DND-41 (cell line): Measurements from ENCODE around the gene TTLL13.

Experiments
- ATAC-seq: fragments of 200-7000 bp; cut with Tn5 transposase; 3 replicates; pipeline ENCODE4 v1.9.1; 2021; ENCODE audit warnings: low read depth; ENCODE audit not compliant: insufficient read depth
- DNase-seq: peaks from one replicate; pipeline ENCODE4 v3.0.0-alpha.2; 2020
- H2AFZ ChIP-seq: 2 replicates; pipeline ENCODE4 v1.6.0; 2012; ENCODE audit warnings: low read depth, low read length
- H3K27ac ChIP-seq: 2 replicates; pipeline ENCODE4 v1.5.1; 2012; ENCODE audit warnings: low read length, inconsistent platforms
- H3K27me3 ChIP-seq: fragments of 200-600 bp; sonication (generic); 2 replicates; pipeline ENCODE4 v1.6.0; 2012; ENCODE audit warnings: low read length, mild to moderate bottlenecking, inconsistent platforms; ENCODE audit not compliant: insufficient read depth, poor library complexity
- H3K36me3 ChIP-seq: 2 replicates; pipeline ENCODE4 v1.5.1; 2012; ENCODE audit warnings: low read length, inconsistent platforms; ENCODE audit not compliant: insufficient read depth
- H3K4me1 ChIP-seq: 2 replicates; pipeline ENCODE4 v1.5.1; 2012; ENCODE audit warnings: mild to moderate bottlenecking, low read length; ENCODE audit not compliant: insufficient read depth
- H3K4me2 ChIP-seq: 2 replicates; pipeline ENCODE4 v1.6.0; 2012; ENCODE audit warnings: mild to moderate bottlenecking, moderate library complexity, low read length, inconsistent platforms; ENCODE audit not compliant: insufficient read depth
- H3K4me3 ChIP-seq, 2 experiments: fragments of 200-600 bp in 1 of 2; shearing (Covaris generic) in 1 of 2; 2 replicates each; pipeline ENCODE4 v1.5.1; 2012 to 2016; ENCODE audit warnings: inconsistent platforms in 2 of 2, low read length in 2 of 2, mild to moderate bottlenecking in 2 of 2, low read depth in 1 of 2, moderate library complexity in 1 of 2
- H3K79me2 ChIP-seq: 2 replicates; pipeline ENCODE4 v1.6.0; 2012; ENCODE audit warnings: low read length, inconsistent platforms; ENCODE audit not compliant: insufficient read depth
- H3K9ac ChIP-seq: 2 replicates; pipeline ENCODE4 v1.6.0; 2012; ENCODE audit warnings: low read depth, mild to moderate bottlenecking, inconsistent platforms, low read length, moderate library complexity
- H3K9me3 ChIP-seq: 2 replicates; pipeline ENCODE4 v1.5.1; 2012; ENCODE audit warnings: low read length, moderate library complexity, mild to moderate bottlenecking, inconsistent platforms; ENCODE audit not compliant: insufficient read depth, severe bottlenecking
- H4K20me1 ChIP-seq: 2 replicates; pipeline ENCODE4 v1.6.0; 2012; ENCODE audit warnings: low read length; ENCODE audit not compliant: insufficient read depth
- EZH2 ChIP-seq: IDR thresholded peaks from 3 replicates; pipeline ENCODE4 v1.6.1; 2012; ENCODE audit warnings: borderline replicate concordance, low read depth, mild to moderate bottlenecking, moderate library complexity, low read length, inconsistent platforms; ENCODE audit not compliant: severe bottlenecking
- TF ChIP-seq, protein P1 (sequence below): IDR thresholded peaks from 2 replicates; pipeline ENCODE4 v1.5.1; 2012; ENCODE audit warnings: borderline replicate concordance, low read length, moderate library complexity, mild to moderate bottlenecking; ENCODE audit not compliant: poor library complexity, severe bottlenecking; ENCODE audit errors: extremely low read depth

The TTLL13 gene

GRCh38 chr15:90230071-90230494, 19.3 kb upstream of the TTLL13 start:
- TF ChIP-seq EZH2, result no peak
- Histone ChIP-seq H3K27me3 (no peaks in the 10 kb centered on the region), H3K4me3 (no peak overlapping the region), H3K4me2 (no peak overlapping the region), H4K20me1 (no peaks in the 10 kb centered on the region; the same call in 1 of the 2 replicates), H3K27ac (no peak overlapping the region), H3K4me1 (peaks cover 32% of the 10 kb centered on the region), H2AFZ (no peak overlapping the region), H3K79me2 (peaks cover 6% of the 10 kb centered on the region), H3K9ac (no peak overlapping the region), H3K36me3 (peaks cover 26% of the 10 kb centered on the region), H3K9me3 (no peaks in the 10 kb centered on the region)
- ATAC-seq (no peak), DNase-seq (no peak)

DNA sequence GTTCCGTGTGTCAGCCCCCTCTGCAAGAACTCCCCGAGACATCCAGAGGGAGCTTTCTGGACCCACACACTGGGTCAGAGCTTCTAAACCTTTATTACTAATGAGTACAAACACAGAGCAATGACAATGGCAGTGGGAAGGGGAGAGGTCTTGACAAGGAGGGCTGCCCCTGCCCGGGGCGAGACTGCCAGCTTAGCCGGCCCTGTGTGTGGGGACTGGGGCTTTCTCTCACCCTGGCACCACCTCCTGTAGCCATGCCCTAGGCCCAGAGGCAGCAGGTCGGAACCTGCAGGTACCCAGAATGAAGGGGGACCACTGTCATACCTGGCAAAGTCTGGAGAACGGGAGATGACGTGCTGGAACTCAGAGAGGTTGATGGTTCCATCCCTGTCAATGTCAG, 18.7 kb upstream of the TTLL13 start:
- H3K9ac ChIP-seq, result no peak overlapping the region
- H4K20me1 ChIP-seq, result no peaks in the 10 kb centered on the region; the same call in 1 of the 2 replicates
- peaks cover 6% of the 10 kb centered on the region for H3K79me2 ChIP-seq
- H3K27me3 ChIP-seq, result no peaks in the 10 kb centered on the region
- TF ChIP-seq, protein P1, sequence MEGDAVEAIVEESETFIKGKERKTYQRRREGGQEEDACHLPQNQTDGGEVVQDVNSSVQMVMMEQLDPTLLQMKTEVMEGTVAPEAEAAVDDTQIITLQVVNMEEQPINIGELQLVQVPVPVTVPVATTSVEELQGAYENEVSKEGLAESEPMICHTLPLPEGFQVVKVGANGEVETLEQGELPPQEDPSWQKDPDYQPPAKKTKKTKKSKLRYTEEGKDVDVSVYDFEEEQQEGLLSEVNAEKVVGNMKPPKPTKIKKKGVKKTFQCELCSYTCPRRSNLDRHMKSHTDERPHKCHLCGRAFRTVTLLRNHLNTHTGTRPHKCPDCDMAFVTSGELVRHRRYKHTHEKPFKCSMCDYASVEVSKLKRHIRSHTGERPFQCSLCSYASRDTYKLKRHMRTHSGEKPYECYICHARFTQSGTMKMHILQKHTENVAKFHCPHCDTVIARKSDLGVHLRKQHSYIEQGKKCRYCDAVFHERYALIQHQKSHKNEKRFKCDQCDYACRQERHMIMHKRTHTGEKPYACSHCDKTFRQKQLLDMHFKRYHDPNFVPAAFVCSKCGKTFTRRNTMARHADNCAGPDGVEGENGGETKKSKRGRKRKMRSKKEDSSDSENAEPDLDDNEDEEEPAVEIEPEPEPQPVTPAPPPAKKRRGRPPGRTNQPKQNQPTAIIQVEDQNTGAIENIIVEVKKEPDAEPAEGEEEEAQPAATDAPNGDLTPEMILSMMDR, result no peak
- TF ChIP-seq EZH2, result no peak
- no peak overlapping the region for H3K27ac ChIP-seq
- H3K9me3 ChIP-seq, result no peaks in the 10 kb centered on the region
- no peak for DNase-seq
- H3K4me2 ChIP-seq, result no peak overlapping the region
- ATAC-seq, result no peak
- H3K36me3 ChIP-seq, result peaks cover 26% of the 10 kb centered on the region
- no peak overlapping the region for H3K4me3 ChIP-seq
- peaks cover 32% of the 10 kb centered on the region for H3K4me1 ChIP-seq
- H2AFZ ChIP-seq, result no peak overlapping the region

DNA sequence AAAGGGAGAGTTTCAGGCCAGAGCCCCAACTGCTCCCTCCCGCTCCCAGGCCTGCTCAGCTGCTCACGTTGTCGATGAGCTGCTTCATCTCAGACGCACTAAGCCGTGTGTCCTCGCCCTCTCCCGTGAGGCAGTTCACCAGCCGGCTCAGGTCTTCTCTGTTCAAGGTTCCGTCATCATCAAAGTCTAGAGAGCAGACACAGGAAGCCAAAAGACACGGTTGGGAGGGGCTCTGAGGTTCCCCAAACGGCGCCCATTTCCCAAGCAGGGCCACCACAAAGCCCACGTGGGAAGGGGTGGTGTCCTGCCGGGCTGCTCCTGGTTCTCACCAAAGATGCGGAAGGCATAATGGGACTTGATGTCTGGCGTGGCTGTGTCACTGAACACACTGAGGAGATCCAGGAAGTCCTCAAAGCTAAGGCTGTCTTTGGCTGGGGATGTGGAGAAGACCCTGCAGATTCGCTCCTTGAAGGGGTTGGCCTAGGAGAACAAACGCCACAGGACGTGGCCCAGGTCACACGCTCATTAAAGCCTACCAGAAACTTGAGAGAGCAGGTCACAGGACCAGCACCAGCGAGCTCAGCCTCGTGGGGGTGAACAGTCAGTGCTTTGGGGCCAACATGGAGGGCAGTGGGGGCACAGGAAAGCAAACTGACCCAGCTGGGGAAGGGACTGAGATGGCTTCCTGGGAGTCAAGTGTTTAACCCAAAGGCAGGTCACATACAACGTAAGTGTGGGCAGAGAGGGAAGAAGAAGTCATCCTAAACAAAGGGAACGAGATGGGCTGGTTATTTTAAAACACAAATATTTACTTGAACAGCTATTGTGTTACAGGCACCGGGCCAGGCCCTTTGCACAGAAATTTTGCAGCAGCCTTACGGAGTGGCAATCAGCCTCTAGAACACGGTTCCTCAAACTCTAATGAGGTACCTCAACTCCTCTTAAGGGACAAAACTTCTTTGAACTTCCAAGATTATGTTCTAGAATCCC, 18.0 kb upstream of the TTLL13 start:
- no peak overlapping the region for H3K9ac ChIP-seq
- no peak overlapping the region for H3K4me2 ChIP-seq
- H3K27me3 ChIP-seq, result no peaks in the 10 kb centered on the region
- no peaks in the 10 kb centered on the region for H3K9me3 ChIP-seq
- ATAC-seq (peak; percentile 66), DNase-seq (peak; percentile 72)
- peaks cover 6% of the 10 kb centered on the region for H3K79me2 ChIP-seq
- 0 out of 2 replicates have a peak overlapping the region, but pooled peaks have one; percentile 28 for H3K27ac ChIP-seq
- no peak overlapping the region for H2AFZ ChIP-seq
- TF ChIP-seq, protein P1, result no peak
- TF ChIP-seq EZH2, result no peak
- H3K36me3 ChIP-seq, result peaks cover 26% of the 10 kb centered on the region
- H4K20me1 ChIP-seq, result no peaks in the 10 kb centered on the region; the same call in 1 of the 2 replicates
- no peak overlapping the region for H3K4me3 ChIP-seq
- H3K4me1 ChIP-seq, result peaks cover 32% of the 10 kb centered on the region

DNA sequence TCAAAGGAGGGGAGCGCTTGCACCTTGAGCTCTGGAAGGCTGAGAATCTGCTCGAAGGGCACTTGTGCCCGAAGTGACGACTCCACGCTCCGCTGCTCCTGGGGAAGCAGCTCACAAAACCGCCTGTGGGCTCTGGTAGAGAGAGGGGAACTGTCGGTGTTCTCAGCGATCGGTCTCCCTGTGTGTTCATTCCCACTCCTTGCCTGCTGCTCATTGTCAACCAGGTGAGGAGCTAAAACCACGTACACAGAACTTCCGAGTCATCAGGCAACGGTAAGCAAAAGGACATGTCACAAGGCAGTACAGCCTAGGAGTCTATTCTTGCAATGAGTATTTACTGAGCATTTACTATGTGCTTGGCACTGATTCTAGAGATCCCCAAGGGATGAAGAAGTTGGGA, 17.2 kb upstream of the TTLL13 start:
- Histone ChIP-seq H3K36me3 (peaks cover 26% of the 10 kb centered on the region), H2AFZ (no peak overlapping the region), H3K79me2 (peaks cover 6% of the 10 kb centered on the region), H3K4me2 (peak overlapping the region; percentile 91), H3K27me3 (no peaks in the 10 kb centered on the region), H3K4me3 (peak overlapping the region in 1 of 2 experiments; percentile 83; a peak in 2 of 4 replicates), H3K27ac (no peak overlapping the region), H4K20me1 (no peaks in the 10 kb centered on the region; the same call in 1 of the 2 replicates), H3K9ac (no peak overlapping the region; the same call in 1 of the 2 replicates), H3K4me1 (peaks cover 32% of the 10 kb centered on the region), H3K9me3 (no peaks in the 10 kb centered on the region)
- DNase-seq (no peak), ATAC-seq (no peak)
- TF ChIP-seq, protein P1, result no peak
- TF ChIP-seq EZH2, result no peak
